A549 (cell line): ENCODE measurements around the gene MME. TPM values are rescaled to one million over a fixed set of nuclear protein-coding genes. Genes with fewer than 3 reads are reported as not detected.

ENCODE experiments used
- ATAC-seq, 2 experiments: fragments of 200-7000 bp in 1 of 2; fragments of >200 bp in 1 of 2; cut with Nextera tagmentation in 1 of 2; cut with Tn5 transposase in 1 of 2; 3 replicates each; pipeline versions ENCODE4 v1.8.0 to v1.9.1; 2018 to 2020; ENCODE audit warnings: mild to moderate bottlenecking in 1 of 2, moderate library complexity in 1 of 2
- CTCF ChIA-PET: fragments of 300-600 bp; sonication (Branson Sonifier 250); formaldehyde crosslinking; extraction: SDS; loops from one replicate; lab custom pipeline; 2021; ENCODE audit warnings: antibody characterized with exemption, inconsistent platforms; lab: Yijun Ruan, JAX
- POLR2A ChIA-PET: fragments of 350-600 bp; formaldehyde crosslinking; extraction: SDS; loops from one replicate; lab custom pipeline; 2021; ENCODE audit warnings: antibody characterized with exemption, inconsistent platforms; lab: Yijun Ruan, JAX
- DNase-seq, 2 experiments: peaks; one replicate each; pipeline versions ENCODE4 v3.0.0 to v3.0.0-alpha.2; 2011 to 2016; ENCODE audit warnings: low read depth in 1 of 2, low spot score in 1 of 2
- FAIRE-seq: peaks from 2 replicates; lab custom pipeline; 2011; peaks lifted over from hg19 to GRCh38; lab: Jason Lieb, UNC
- H3K27ac ChIP-seq, 2 experiments: fragments of >200 bp; sonication (Bioruptor Twin); formaldehyde crosslinking; 3 replicates each; pipeline ENCODE4 v1.5.1; 2016 to 2017
- H3K4me1 ChIP-seq: fragments of >200 bp; sonication (Bioruptor Twin); formaldehyde crosslinking; 3 replicates; pipeline ENCODE4 v1.6.1; 2016
- H3K4me2 ChIP-seq: fragments of >200 bp; sonication (Bioruptor Twin); formaldehyde crosslinking; 3 replicates; pipeline ENCODE4 v1.6.1; 2016
- H3K4me3 ChIP-seq: fragments of >200 bp; sonication (Bioruptor Twin); formaldehyde crosslinking; 3 replicates; pipeline ENCODE4 v1.5.1; 2016
- H3K9me3 ChIP-seq: fragments of >200 bp; sonication (Bioruptor Twin); formaldehyde crosslinking; 3 replicates; pipeline ENCODE4 v1.6.1; 2016
- ATOH8 ChIP-seq: fragments of 250-450 bp; sonication (Bioruptor Pico); IDR thresholded peaks from 2 replicates; pipeline ENCODE4 v1.5.0; 2020; ENCODE audit warnings: low read depth, mild to moderate bottlenecking, moderate library complexity
- BCL3 ChIP-seq: fragments of >200 bp; sonication (Bioruptor Twin); formaldehyde crosslinking; IDR thresholded peaks from 3 replicates; pipeline ENCODE4 v1.6.1; 2016
- BHLHE40 ChIP-seq: IDR thresholded peaks from 2 replicates; pipeline ENCODE4 v1.6.1; 2012; ENCODE audit warnings: low read depth, low read length, inconsistent platforms
- CEBPB ChIP-seq, 2 experiments: fragments of >200 bp in 1 of 2; sonication (Bioruptor Twin) in 1 of 2; formaldehyde crosslinking in 1 of 2; IDR thresholded peaks; 2 replicates each; pipeline ENCODE4 v1.6.1; 2012 to 2016
- CHD2 ChIP-seq: fragments of 150-350 bp; IDR thresholded peaks from 2 replicates; pipeline ENCODE4 v1.6.1; 2014; ENCODE audit warnings: low read length; ENCODE audit not compliant: partially characterized antibody
- E2F6 ChIP-seq: IDR thresholded peaks from 2 replicates; pipeline ENCODE4 v1.6.1; 2012; ENCODE audit warnings: low read depth, borderline replicate concordance
- EHF ChIP-seq: fragments of 250-450 bp; sonication (Bioruptor Pico); IDR thresholded peaks from 2 replicates; pipeline ENCODE4 v1.5.0; 2020; ENCODE audit warnings: mild to moderate bottlenecking
- EHMT2 ChIP-seq: fragments of 200-600 bp; sonication (generic); IDR thresholded peaks from 2 replicates; pipeline ENCODE4 v1.6.1; 2016; ENCODE audit warnings: antibody characterized with exemption, low read depth, mild to moderate bottlenecking, moderate library complexity
- FOSL2 ChIP-seq, 2 experiments: fragments of 450-650 bp in 1 of 2; fragments of >200 bp in 1 of 2; sonication (Bioruptor Twin) in 1 of 2; formaldehyde crosslinking; IDR thresholded peaks; 2 replicates each; pipeline versions ENCODE4 v1.5.0 to v1.6.1; 2016 to 2020; ENCODE audit warnings: mild to moderate bottlenecking in 1 of 2, moderate library complexity in 1 of 2
- FOXS1 ChIP-seq: fragments of 250-450 bp; sonication (Bioruptor Pico); IDR thresholded peaks from 2 replicates; pipeline ENCODE4 v1.5.0; 2020; ENCODE audit warnings: mild to moderate bottlenecking, moderate library complexity
- HES2 ChIP-seq: fragments of >200 bp; sonication (Bioruptor Twin); formaldehyde crosslinking; IDR thresholded peaks from 2 replicates; pipeline ENCODE4 v1.6.1; 2016
- HEYL ChIP-seq: fragments of 250-450 bp; sonication (Bioruptor Pico); IDR thresholded peaks from 2 replicates; pipeline ENCODE4 v1.8.0; 2021; ENCODE audit warnings: mild to moderate bottlenecking, moderate library complexity
- HOXA7 ChIP-seq: fragments of 250-450 bp; sonication (Bioruptor Pico); IDR thresholded peaks from 2 replicates; pipeline ENCODE4 v1.5.0; 2020; ENCODE audit warnings: mild to moderate bottlenecking, moderate library complexity
- HOXB5 ChIP-seq: fragments of 250-450 bp; sonication (Bioruptor Pico); IDR thresholded peaks from 2 replicates; pipeline ENCODE4 v1.5.0; 2020; ENCODE audit warnings: mild to moderate bottlenecking, moderate library complexity
- KDM1A ChIP-seq: fragments of 200-600 bp; sonication (generic); IDR thresholded peaks from 2 replicates; pipeline ENCODE4 v1.6.1; 2016; ENCODE audit warnings: low read depth, mild to moderate bottlenecking
- MAFK ChIP-seq: fragments of 450-650 bp; IDR thresholded peaks from 2 replicates; pipeline ENCODE4 v1.6.1; 2014; ENCODE audit not compliant: partially characterized antibody
- MAX ChIP-seq: IDR thresholded peaks from 2 replicates; pipeline ENCODE4 v1.6.1; 2012
- NFE2L2 ChIP-seq: fragments of 150-350 bp; conservative IDR thresholded peaks from 2 replicates; pipeline ENCODE4 v1.6.1; 2014; ENCODE audit warnings: low read length
- NPAS2 ChIP-seq: fragments of 250-450 bp; sonication (Bioruptor Pico); IDR thresholded peaks from 2 replicates; pipeline ENCODE4 v1.8.0; 2022; ENCODE audit warnings: mild to moderate bottlenecking, moderate library complexity, borderline replicate concordance
- PBX3 ChIP-seq: IDR thresholded peaks from 2 replicates; pipeline ENCODE4 v1.6.1; 2012
- PHF8 ChIP-seq: fragments of 200-600 bp; sonication (generic); IDR thresholded peaks from 2 replicates; pipeline ENCODE4 v1.6.1; 2016; ENCODE audit warnings: low read depth, mild to moderate bottlenecking, antibody characterized with exemption, moderate library complexity, borderline replicate concordance
- POLR2AphosphoS2 ChIP-seq: conservative IDR thresholded peaks from 2 replicates; pipeline ENCODE4 v1.6.1; 2012; ENCODE audit warnings: low read length, improper control_type of control experiment, inconsistent platforms
- RARB ChIP-seq: fragments of 250-450 bp; sonication (Bioruptor Pico); IDR thresholded peaks from 2 replicates; pipeline ENCODE4 v1.8.0; 2021; ENCODE audit warnings: mild to moderate bottlenecking, moderate library complexity
- RNF2 ChIP-seq: fragments of 200-600 bp; sonication (generic); IDR thresholded peaks from 2 replicates; pipeline ENCODE4 v1.6.1; 2016; ENCODE audit warnings: low read depth, mild to moderate bottlenecking, antibody characterized with exemption, moderate library complexity, borderline replicate concordance
- SREBF2 ChIP-seq: fragments of 450-650 bp; IDR thresholded peaks from 2 replicates; pipeline ENCODE4 v1.6.1; 2014; ENCODE audit warnings: mild to moderate bottlenecking, moderate library complexity
- TFCP2L1 ChIP-seq: fragments of 250-450 bp; sonication (Bioruptor Pico); IDR thresholded peaks from 2 replicates; pipeline ENCODE4 v1.5.0; 2021; ENCODE audit warnings: mild to moderate bottlenecking
- TP53 ChIP-seq: fragments of 250-450 bp; sonication (Bioruptor Pico); IDR thresholded peaks from 2 replicates; pipeline ENCODE4 v1.5.0; 2021; ENCODE audit warnings: mild to moderate bottlenecking, moderate library complexity
- ZC3H11A ChIP-seq: fragments of 450-650 bp; IDR thresholded peaks from 2 replicates; pipeline ENCODE4 v1.6.1; 2014; ENCODE audit warnings: antibody characterized with exemption, mild to moderate bottlenecking
- ZFP36 ChIP-seq: fragments of 450-650 bp; IDR thresholded peaks from 2 replicates; pipeline ENCODE4 v1.6.1; 2014; ENCODE audit warnings: borderline replicate concordance; ENCODE audit not compliant: partially characterized antibody
- ZSCAN20 ChIP-seq: fragments of 250-450 bp; sonication (Bioruptor Pico); IDR thresholded peaks from 2 replicates; pipeline ENCODE4 v1.8.0; 2022; ENCODE audit warnings: mild to moderate bottlenecking, moderate library complexity
- WGBS: methylation state at CpG from one replicate; pipeline ENCODE4 v1.1.6; 2017; ENCODE audit errors: missing lambda C conversion rate; 5-methylcytosine and 5-hydroxymethylcytosine counted together
- polyA plus RNA-seq, 4 experiments: library from polyadenylated mRNA; depleted of rRNA in 3 of 4; stranded (reverse); fragments of >200 nt; fragmentation: RNase III in 1 of 4; extraction: RNeasy Plus Mini Kit Qiagen cat#74134 plus additional on column Dnase treatment in 1 of 4; gene quantifications; 2 replicates in 3 of 4; 3 replicates in 1 of 4; pipeline ENCODE4 v1.2.3, GENCODE V29; 2011 to 2017

The MME gene
- polyA plus RNA-seq, 2 of the 4 experiments (the other 2 are of a cell fraction): not detected

GRCh38 chr3:155197786-155198185 is 117.7 kb downstream of the MME start:
- no peak overlapping the region for H3K4me3 ChIP-seq
- TF ChIP-seq HES2: no peak
- TF ChIP-seq MAFK: no peak
- no peak for TF ChIP-seq E2F6
- TF ChIP-seq NPAS2: no peak
- no peak for TF ChIP-seq NFE2L2
- TF ChIP-seq BHLHE40: no peak
- no peak for TF ChIP-seq MAX
- TF ChIP-seq CEBPB (IDR thresholded peaks at IDR 0.05): no peak
- TF ChIP-seq RARB (CRISPR knock-in tag): no peak
- TF ChIP-seq FOSL2 (IDR thresholded peaks at IDR 0.05): no peak
- TF ChIP-seq FOSL2 (CRISPR knock-in tag; IDR thresholded peaks at IDR 0.05): no peak
- no peak for TF ChIP-seq KDM1A
- TF ChIP-seq SREBF2: no peak
- no peak for TF ChIP-seq EHF (CRISPR knock-in tag)
- TF ChIP-seq ZFP36: no peak
- no peak for TF ChIP-seq PHF8
- TF ChIP-seq, all 56 proteins: peak for 0
- no peaks in the 10 kb centered on the region for H3K4me1 ChIP-seq
- no peak overlapping the region for H3K27ac ChIP-seq
- no peaks in the 10 kb centered on the region for H3K9me3 ChIP-seq
- no peak overlapping the region for H3K4me2 ChIP-seq
- POLR2A ChIA-PET: no interaction called here
- WGBS: 25% methylated on average over 2 of the region's 2 CpGs
- DNase-seq (no peak), FAIRE-seq (no peak), ATAC-seq (no peak)
- CTCF ChIA-PET: interaction anchor here (1.3 kb wide), 1 partner anchor 126 kb away, joined by 3 read pairs; no protein-coding TSS in a partner anchor

GRCh38 chr3:155202626-155203025 is 122.5 kb downstream of the MME start:
- H3K4me1 ChIP-seq: no peaks in the 10 kb centered on the region
- H3K9me3 ChIP-seq: no peaks in the 10 kb centered on the region
- no peak for ATAC-seq
- 22% methylated on average over 4 of the region's 4 CpGs for WGBS
- FAIRE-seq: no peak
- POLR2A ChIA-PET: no interaction called here
- DNase-seq: no peak
- TF ChIP-seq FOXS1 (no peak), EHMT2 (no peak), HOXA7 (CRISPR knock-in tag) (no peak), HEYL (CRISPR knock-in tag) (no peak), BCL3 (no peak), ZSCAN20 (CRISPR knock-in tag) (no peak), HOXB5 (CRISPR knock-in tag) (no peak), ZFP36 (no peak)
- no peak overlapping the region for H3K4me3 ChIP-seq
- no peak overlapping the region for H3K27ac ChIP-seq
- CTCF ChIA-PET: interaction anchor here (0.5 to 1.1 kb wide), 3 partner anchors 11 to 20 kb away, joined by 3 to 4 read pairs (median 3); no protein-coding TSS in a partner anchor
- H3K4me2 ChIP-seq: no peak overlapping the region

GRCh38 chr3:155204851-155205250 is 124.7 kb downstream of the MME start:
- Histone ChIP-seq H3K9me3 (no peaks in the 10 kb centered on the region), H3K27ac (no peak overlapping the region), H3K4me3 (no peak overlapping the region), H3K4me2 (no peak overlapping the region), H3K4me1 (no peaks in the 10 kb centered on the region)
- DNase-seq: no peak
- POLR2A ChIA-PET: no interaction called here
- ATAC-seq: no peak
- no peak for FAIRE-seq
- TF ChIP-seq ATOH8 (CRISPR knock-in tag) (no peak), MAFK (no peak), EHMT2 (no peak), POLR2AphosphoS2 (no peak), TFCP2L1 (CRISPR knock-in tag) (no peak), RNF2 (no peak), ZC3H11A (no peak), CHD2 (no peak), PBX3 (no peak), FOXS1 (no peak), ZSCAN20 (CRISPR knock-in tag) (no peak), BCL3 (no peak), TP53 (CRISPR knock-in tag) (no peak), HOXB5 (CRISPR knock-in tag) (no peak)
- CTCF ChIA-PET: no interaction called here
